Thymus (tissue), 11 donors: ENCODE measurements around the gene BMPR1A. TPM values are rescaled to one million over a fixed set of nuclear protein-coding genes. Genes with fewer than 3 reads are reported as not detected.

ENCODE experiments used
- DNase-seq, 9 donors: peaks; one replicate each; pipeline ENCODE4 v3.0.0-alpha.2; 2013; ENCODE audit warnings: low spot score in 9 of 9, low read depth in 6 of 9, missing footprints in 1 of 9
- H3K27ac ChIP-seq, 2 donors: one replicate each; pipeline ENCODE4 v1.5.1; 2013; ENCODE audit warnings: control low read depth in 1 of 2, low read depth in 1 of 2, low read length in 1 of 2, mild to moderate bottlenecking in 1 of 2, moderate library complexity in 1 of 2
- H3K27me3 ChIP-seq, 2 donors: one replicate each; pipeline ENCODE4 v1.5.1; 2013; ENCODE audit warnings: low read length in 1 of 2; ENCODE audit not compliant: control insufficient read depth in 2 of 2, insufficient read depth in 1 of 2
- H3K36me3 ChIP-seq, 2 donors: one replicate each; pipeline ENCODE4 v1.5.1; 2013; ENCODE audit warnings: low read length in 1 of 2, mild to moderate bottlenecking in 1 of 2, moderate library complexity in 1 of 2; ENCODE audit not compliant: control insufficient read depth in 2 of 2, insufficient read depth in 2 of 2
- H3K4me1 ChIP-seq, 2 donors: one replicate each; pipeline ENCODE4 v1.5.1; 2013; ENCODE audit warnings: low read length in 2 of 2; ENCODE audit not compliant: control insufficient read depth in 2 of 2, insufficient read depth in 2 of 2
- H3K4me3 ChIP-seq, 2 donors: one replicate each; pipeline ENCODE4 v1.5.1; 2013; ENCODE audit warnings: low read length in 2 of 2, control low read depth in 1 of 2, mild to moderate bottlenecking in 1 of 2
- H3K9me3 ChIP-seq, 2 donors: one replicate each; pipeline ENCODE4 v1.5.1; 2013; ENCODE audit warnings: low read length in 1 of 2, mild to moderate bottlenecking in 1 of 2; ENCODE audit not compliant: control insufficient read depth in 2 of 2, insufficient read depth in 1 of 2
- WGBS: extraction: QIAGEN DNeasy Blood & Tissue Kit; methylation state at CpG from one replicate; pipeline ENCODE4 v1.1.7; 2013; 5-methylcytosine and 5-hydroxymethylcytosine counted together
- polyA plus RNA-seq: library from polyadenylated mRNA; stranded (reverse); fragments of 200-250 nt; gene quantifications from one replicate; pipeline ENCODE4 v1.2.3, GENCODE V29; 2013
- total RNA-seq: library from RNA; stranded (reverse); fragments of 120-200 nt; gene quantifications from one replicate; pipeline ENCODE4 v1.2.4, GENCODE V29; 2013
- donor health status: healthy.

Gene BMPR1A
- total and polyA plus RNA-seq, 2 donors, result 5.5 to 10.4 TPM

- WGBS, result 96% methylated on average over 14 of the region's 14 CpGs
- H3K9me3 ChIP-seq, result no peaks in the 10 kb centered on the region
- no peaks in the 10 kb centered on the region for H3K36me3 ChIP-seq
- H3K4me1 ChIP-seq, result no peaks in the 10 kb centered on the region
- no peak for DNase-seq
- no peak overlapping the region for H3K4me3 ChIP-seq
- peaks cover 0 to 5% of the 10 kb centered on the region in 2 donors for H3K27me3 ChIP-seq
- no peak overlapping the region for H3K27ac ChIP-seq
Observed at GRCh38 chr10:86725980-86726676, 30.3 kb upstream of the BMPR1A start.

DNA sequence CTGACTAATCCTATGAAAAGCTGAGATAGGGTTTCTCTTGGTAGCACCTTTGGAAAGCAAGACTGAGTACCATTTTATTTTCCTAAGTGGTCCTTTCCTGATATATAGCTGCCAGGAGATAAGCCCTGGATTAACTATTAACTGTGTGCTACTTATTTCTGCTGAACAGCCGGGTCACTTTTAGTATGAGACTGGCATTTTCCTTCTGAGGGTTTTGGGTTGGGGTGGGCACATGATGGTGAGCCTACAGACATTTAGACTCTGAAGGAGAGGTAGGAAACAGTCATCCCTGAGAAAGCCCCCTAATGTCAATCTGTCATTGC, 29.8 kb upstream of the BMPR1A start:
- Histone ChIP-seq H3K27ac (no peak overlapping the region), H3K27me3 (peaks cover 0 to 2% of the 10 kb centered on the region in 2 donors), H3K4me1 (no peaks in the 10 kb centered on the region), H3K9me3 (no peaks in the 10 kb centered on the region), H3K4me3 (no peak overlapping the region), H3K36me3 (no peaks in the 10 kb centered on the region)
- 96% methylated on average over 1 of the region's 1 CpG for WGBS
- DNase-seq, result no peak

- WGBS, result 82% methylated on average over 6 of the region's 6 CpGs
- H3K36me3 ChIP-seq, result no peaks in the 10 kb centered on the region
- H3K27me3 ChIP-seq, result peaks cover 0 to 2% of the 10 kb centered on the region in 2 donors
- H3K27ac ChIP-seq, result no peak overlapping the region
- no peak for DNase-seq
- no peaks in the 10 kb centered on the region for H3K9me3 ChIP-seq
- H3K4me3 ChIP-seq, result no peak overlapping the region
- no peaks in the 10 kb centered on the region for H3K4me1 ChIP-seq
Observed at GRCh38 chr10:86727470-86727869, 28.9 kb upstream of the BMPR1A start.

GRCh38 chr10:86728056-86728455, 28.4 kb upstream of the BMPR1A start:
- Histone ChIP-seq H3K27ac (no peak overlapping the region), H3K4me1 (no peaks in the 10 kb centered on the region), H3K9me3 (no peaks in the 10 kb centered on the region), H3K4me3 (no peak overlapping the region), H3K27me3 (peaks cover 0 to 2% of the 10 kb centered on the region in 2 donors), H3K36me3 (no peaks in the 10 kb centered on the region)
- DNase-seq, result no peak
- 91% methylated on average over 3 of the region's 3 CpGs for WGBS

DNA sequence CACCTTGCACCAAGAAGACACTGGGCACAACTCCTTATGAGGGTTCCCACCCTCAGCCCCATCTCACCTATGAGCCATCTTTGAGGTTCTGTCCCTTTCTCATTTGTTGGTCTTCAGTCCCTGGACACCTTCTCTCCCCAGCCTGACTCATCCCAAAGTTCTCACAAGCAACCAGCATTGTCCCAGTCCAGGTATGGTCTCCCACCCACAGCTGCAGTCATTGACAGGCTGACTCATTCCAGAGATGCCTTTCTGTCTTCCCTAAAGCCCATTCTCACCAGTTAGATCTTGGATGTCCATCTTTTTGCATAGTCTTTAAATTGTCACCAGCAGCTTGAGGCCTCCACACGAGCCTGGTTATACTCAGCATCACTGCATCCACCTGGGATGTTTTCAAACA, 26.7 kb upstream of the BMPR1A start:
- H3K4me3 ChIP-seq, result no peak overlapping the region
- H3K27ac ChIP-seq, result no peak overlapping the region
- H3K9me3 ChIP-seq, result no peaks in the 10 kb centered on the region
- peaks cover 0 to 4% of the 10 kb centered on the region in 2 donors for H3K27me3 ChIP-seq
- WGBS, result 91% methylated on average over 1 of the region's 1 CpG
- no peaks in the 10 kb centered on the region for H3K36me3 ChIP-seq
- H3K4me1 ChIP-seq, result no peaks in the 10 kb centered on the region
- no peak for DNase-seq

DNA sequence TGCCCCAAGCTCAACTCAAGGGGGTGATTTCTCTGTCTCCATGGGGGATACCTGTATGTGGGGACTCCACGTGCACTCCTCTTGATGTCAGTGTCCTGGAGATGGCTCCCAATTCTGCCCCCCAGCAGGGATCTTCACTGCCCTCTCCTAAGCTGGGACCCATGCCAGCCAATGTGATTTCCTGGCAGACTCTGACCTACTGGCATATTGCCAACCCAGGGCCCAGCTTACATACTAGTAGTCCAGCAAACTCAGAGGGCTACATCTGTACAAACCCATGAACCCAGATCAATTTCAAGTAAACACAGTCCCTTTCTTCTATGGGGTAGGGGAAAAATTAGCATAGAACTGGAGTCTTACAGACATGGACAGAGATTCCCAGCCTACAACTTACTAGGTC, 26.2 kb upstream of the BMPR1A start:
- H3K27me3 ChIP-seq, result peaks cover 0 to 4% of the 10 kb centered on the region in 2 donors
- no peak for DNase-seq
- WGBS, result 96% methylated on average over 1 of the region's 1 CpG
- H3K4me1 ChIP-seq, result no peaks in the 10 kb centered on the region
- no peaks in the 10 kb centered on the region for H3K9me3 ChIP-seq
- no peak overlapping the region for H3K27ac ChIP-seq
- no peak overlapping the region for H3K4me3 ChIP-seq
- no peaks in the 10 kb centered on the region for H3K36me3 ChIP-seq

GRCh38 chr10:86732771-86733170, 23.6 kb upstream of the BMPR1A start:
- 95% methylated on average over 13 of the region's 13 CpGs for WGBS
- no peak overlapping the region for H3K4me3 ChIP-seq
- no peak for DNase-seq
- H3K36me3 ChIP-seq, result no peaks in the 10 kb centered on the region
- H3K4me1 ChIP-seq, result no peaks in the 10 kb centered on the region
- H3K27me3 ChIP-seq, result peaks cover 0 to 2% of the 10 kb centered on the region in 2 donors
- H3K9me3 ChIP-seq, result no peaks in the 10 kb centered on the region
- H3K27ac ChIP-seq, result no peak overlapping the region

DNA sequence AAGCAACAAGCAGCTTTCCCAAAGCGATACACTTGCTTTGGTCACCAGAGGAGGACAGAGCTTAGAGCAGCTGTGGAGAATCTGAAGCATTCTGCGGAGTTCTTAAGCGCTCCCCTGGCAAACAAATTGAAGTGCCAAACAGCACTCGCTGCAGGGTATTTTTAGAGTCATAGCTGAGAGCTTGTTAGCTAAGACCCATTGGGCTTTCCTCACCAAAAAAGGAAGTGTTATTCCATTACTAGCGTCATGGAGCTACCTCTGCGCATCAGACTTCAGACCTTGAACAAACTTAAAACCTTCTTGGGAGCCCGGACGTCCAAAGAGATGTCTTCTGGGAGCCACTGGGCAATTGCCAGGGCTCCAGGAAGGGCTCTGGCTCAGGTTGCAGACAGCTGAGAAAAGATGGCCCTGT, 23.2 kb upstream of the BMPR1A start:
- no peak overlapping the region for H3K27ac ChIP-seq
- no peaks in the 10 kb centered on the region for H3K4me1 ChIP-seq
- peaks cover 0 to 2% of the 10 kb centered on the region in 2 donors for H3K27me3 ChIP-seq
- DNase-seq, result no peak
- no peaks in the 10 kb centered on the region for H3K36me3 ChIP-seq
- WGBS, result 97% methylated on average over 8 of the region's 8 CpGs
- no peaks in the 10 kb centered on the region for H3K9me3 ChIP-seq
- no peak overlapping the region for H3K4me3 ChIP-seq

GRCh38 chr10:86734207-86734988, 22.0 kb upstream of the BMPR1A start:
- no peak overlapping the region for H3K27ac ChIP-seq
- peaks cover 0 to 2% of the 10 kb centered on the region in 2 donors for H3K27me3 ChIP-seq
- no peak overlapping the region for H3K4me3 ChIP-seq
- H3K4me1 ChIP-seq, result no peaks in the 10 kb centered on the region
- no peaks in the 10 kb centered on the region for H3K9me3 ChIP-seq
- no peak for DNase-seq
- H3K36me3 ChIP-seq, result no peaks in the 10 kb centered on the region
- 32% methylated on average over 4 of the region's 4 CpGs for WGBS
